Caco-2 (cell line): ENCODE results near the gene LMF2. TPM values are rescaled to one million over a fixed set of nuclear protein-coding genes. Genes with fewer than 3 reads are reported as not detected.

Source experiments
- BruUV-seq: library from RNA; stranded (reverse); fragments of 400-500 nt; replicated peaks from 2 replicates; lab custom pipeline; 2021; lab: Mats Ljungman, UMichigan
- CTCF ChIA-PET: fragments of 300-600 bp; sonication (Branson Sonifier 250); formaldehyde crosslinking; loops from one replicate; lab custom pipeline; 2022; ENCODE audit warnings: antibody characterized with exemption; lab: Charles Lee
- POLR2A ChIA-PET: fragments of 300-600 bp; sonication (Branson Sonifier 250); formaldehyde crosslinking; loops from one replicate; lab custom pipeline; 2022; ENCODE audit warnings: antibody characterized with exemption; lab: Charles Lee
- DNase-seq, 2 experiments: peaks; one replicate each; pipeline versions ENCODE4 v3.0.0 to v3.0.0-alpha.2; 2020 to 2022
- H3K27me3 ChIP-seq: replicated peaks from 2 replicates; pipeline ENCODE4 v1.6.0; 2011; ENCODE audit warnings: low read length; ENCODE audit not compliant: control insufficient read depth, insufficient read depth
- H3K36me3 ChIP-seq: 2 replicates; pipeline ENCODE4 v1.5.1; 2011; ENCODE audit warnings: low read length; ENCODE audit not compliant: control insufficient read depth, insufficient read depth
- H3K4me1 ChIP-seq: fragments of 250-450 bp; sonication (Bioruptor Pico); 2 replicates; pipeline ENCODE4 v1.5.1; 2020; ENCODE audit warnings: mild to moderate bottlenecking
- H3K4me3 ChIP-seq: 2 replicates; pipeline ENCODE4 v1.5.1; 2011; ENCODE audit warnings: low read depth, mild to moderate bottlenecking, control low read depth, low read length
- H3K9me3 ChIP-seq: fragments of 250-450 bp; sonication (Bioruptor Pico); 2 replicates; pipeline ENCODE4 v1.5.1; 2020; ENCODE audit warnings: mild to moderate bottlenecking, moderate library complexity
- H3K27ac Mint-ChIP-seq: one replicate; pipeline ENCODE4 v1.8.0; 2022; ENCODE audit warnings: mixed read lengths; ENCODE audit not compliant: unreplicated experiment
- H3K27me3 Mint-ChIP-seq: one replicate; pipeline ENCODE4 v1.8.0; 2022; ENCODE audit warnings: mixed read lengths; ENCODE audit not compliant: insufficient read depth, unreplicated experiment
- H3K36me3 Mint-ChIP-seq: one replicate; pipeline ENCODE4 v1.8.0; 2022; ENCODE audit warnings: mild to moderate bottlenecking, mixed read lengths; ENCODE audit not compliant: insufficient read depth, unreplicated experiment
- H3K4me1 Mint-ChIP-seq: one replicate; pipeline ENCODE4 v1.8.0; 2022; ENCODE audit warnings: low read depth, mixed read lengths; ENCODE audit not compliant: unreplicated experiment
- H3K4me3 Mint-ChIP-seq: one replicate; pipeline ENCODE4 v1.8.0; 2022; ENCODE audit warnings: mild to moderate bottlenecking, moderate library complexity, mixed read lengths; ENCODE audit not compliant: unreplicated experiment
- H3K9me3 Mint-ChIP-seq: one replicate; pipeline ENCODE4 v1.8.0; 2022; ENCODE audit warnings: mixed read lengths; ENCODE audit not compliant: unreplicated experiment
- CTCF ChIP-seq, 2 experiments: fragments of 200-600 bp in 1 of 2; IDR thresholded peaks; 1 replicate in 1 of 2; 2 replicates in 1 of 2; pipeline versions ENCODE4 v1.5.1 to v1.8.0; 2011 to 2022; ENCODE audit warnings: antibody characterized with exemption in 1 of 2, control low read depth in 1 of 2, inconsistent platforms in 1 of 2, low read depth in 1 of 2, low read length in 1 of 2, mild to moderate bottlenecking in 1 of 2, moderate library complexity in 1 of 2; ENCODE audit not compliant: insufficient read depth in 1 of 2, severe bottlenecking in 1 of 2, unreplicated experiment in 1 of 2
- intact Hi-C: fragments of 100-400 bp; cut with micrococcal nuclease; formaldehyde crosslinking; loops from one replicate; pipeline ENCODE4 v1.10.0; 2022; ENCODE audit not compliant: unreplicated experiment
- total RNA-seq: library from RNA; stranded (reverse); gene quantifications from 2 replicates; pipeline ENCODE4 v1.2.3, GENCODE V29; 2022

The LMF2 gene
- total RNA-seq, 1 experiment from 2014 or later = 68.8 TPM

GRCh38 chr22:50508897-50509296, 1.4 kb upstream of the LMF2 start:
- peaks cover 11% of the 10 kb centered on the region for H3K4me1 Mint-ChIP-seq
- no peaks in the 10 kb centered on the region for H3K27me3 Mint-ChIP-seq
- BruUV-seq = TSS peak; percentile 64
- CTCF ChIA-PET = interaction anchor here (1.6 to 2.3 kb wide), 2 partner anchors 16 to 19 kb away, joined by 3 to 32 read pairs; partner anchors contain the start of gene SCO2
- Histone ChIP-seq H3K4me1 (peaks cover 5% of the 10 kb centered on the region; the same call in 1 of the 2 replicates), H3K4me3 (peak overlapping the region; percentile 64), H3K9me3 (no peaks in the 10 kb centered on the region), H3K36me3 (no peaks in the 10 kb centered on the region; the same call in 1 of the 2 replicates), H3K27me3 (no peaks in the 10 kb centered on the region)
- H3K4me3 Mint-ChIP-seq = peak overlapping the region; percentile 78
- H3K9me3 Mint-ChIP-seq = no peaks in the 10 kb centered on the region
- no peak for DNase-seq
- POLR2A ChIA-PET = interaction anchor here (1.4 to 2.6 kb wide), 3 partner anchors 11 to 54 kb away, joined by 11 to 71 read pairs (median 14); partner anchors contain the start of genes SCO2 and SYCE3
- intact Hi-C loops = loop anchor here (10.0 kb wide), 1 partner anchor 114 kb away; no protein-coding TSS in a partner anchor
- TF ChIP-seq CTCF (IDR thresholded peaks at IDR 0.05; ENCODE audit: insufficient read depth in 1 of 2, low read depth in 1 of 2, low read length in 1 of 2, severe bottlenecking in 1 of 2, unreplicated experiment in 1 of 2) = no peak
- H3K27ac Mint-ChIP-seq = peak overlapping the region; percentile 90
- H3K36me3 Mint-ChIP-seq = peaks cover 43% of the 10 kb centered on the region

- peak; percentile 95 to 96 for DNase-seq
- Mint-ChIP-seq H3K27ac (peak within 1 kb of the TSS; percentile 90), H3K4me1 (peaks cover 11% of the 10 kb centered on the region), H3K27me3 (no peaks in the 10 kb centered on the region), H3K36me3 (peaks cover 38% of the 10 kb centered on the region), H3K9me3 (no peaks in the 10 kb centered on the region), H3K4me3 (peak within 1 kb of the TSS; percentile 93)
- no peaks in the 10 kb centered on the region for H3K9me3 ChIP-seq
- TF ChIP-seq CTCF (IDR thresholded peaks at IDR 0.05; ENCODE audit: insufficient read depth in 1 of 2, low read depth in 1 of 2, low read length in 1 of 2, severe bottlenecking in 1 of 2, unreplicated experiment in 1 of 2) = no peak
- peaks cover 5% of the 10 kb centered on the region; the same call in 1 of the 2 replicates for H3K4me1 ChIP-seq
- H3K27me3 ChIP-seq = no peaks in the 10 kb centered on the region
- H3K4me3 ChIP-seq = peak within 1 kb of the TSS; percentile 91
- ChIA-PET CTCF (interaction anchor here (0.6 to 2.3 kb wide), 10 partner anchors 10 to 214 kb away, joined by 3 to 32 read pairs (median 4); partner anchors contain the start of genes SCO2 and SYCE3), POLR2A (interaction anchor here (0.5 to 2.6 kb wide), 17 partner anchors 11 to 261 kb away, joined by 3 to 71 read pairs (median 3); partner anchors contain the start of genes ARSA, CHKB, MIOX and SCO2)
- intact Hi-C loops = loop anchor here (10.0 kb wide), 1 partner anchor 113 kb away; no protein-coding TSS in a partner anchor
- no TSS peak for BruUV-seq
- H3K36me3 ChIP-seq = no peaks in the 10 kb centered on the region; the same call in 1 of the 2 replicates
Observed at GRCh38 chr22:50507991-50508884, 736 bp upstream of the LMF2 start, which contains the start of gene NCAPH2. Gene NCAPH2 (plus strand): TSS chr22:50508224. CDS start chr22:50508338, 114 bp downstream.
